ENCODE results near the gene TMEM147.

DNA sequence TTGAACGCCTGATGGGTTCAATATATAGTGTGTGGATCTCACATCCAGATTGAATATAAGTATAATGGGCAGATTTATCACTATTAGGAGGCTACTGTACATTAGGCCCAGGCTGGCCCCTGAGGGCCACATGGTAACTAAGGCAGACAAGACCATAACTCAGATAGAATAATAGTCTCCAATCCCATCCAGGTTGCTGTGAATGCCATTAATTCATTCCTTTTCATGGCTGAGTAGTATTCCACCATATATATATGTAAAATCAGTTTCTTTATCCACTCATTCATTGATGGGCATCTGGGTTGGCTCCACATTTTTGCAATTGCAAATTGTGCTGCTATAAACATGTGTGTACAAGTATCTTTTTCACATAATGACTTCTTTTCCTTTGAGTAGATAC lies 32.5 kb downstream of the TMEM147 start:
- TF ChIP-seq, protein P1, sequence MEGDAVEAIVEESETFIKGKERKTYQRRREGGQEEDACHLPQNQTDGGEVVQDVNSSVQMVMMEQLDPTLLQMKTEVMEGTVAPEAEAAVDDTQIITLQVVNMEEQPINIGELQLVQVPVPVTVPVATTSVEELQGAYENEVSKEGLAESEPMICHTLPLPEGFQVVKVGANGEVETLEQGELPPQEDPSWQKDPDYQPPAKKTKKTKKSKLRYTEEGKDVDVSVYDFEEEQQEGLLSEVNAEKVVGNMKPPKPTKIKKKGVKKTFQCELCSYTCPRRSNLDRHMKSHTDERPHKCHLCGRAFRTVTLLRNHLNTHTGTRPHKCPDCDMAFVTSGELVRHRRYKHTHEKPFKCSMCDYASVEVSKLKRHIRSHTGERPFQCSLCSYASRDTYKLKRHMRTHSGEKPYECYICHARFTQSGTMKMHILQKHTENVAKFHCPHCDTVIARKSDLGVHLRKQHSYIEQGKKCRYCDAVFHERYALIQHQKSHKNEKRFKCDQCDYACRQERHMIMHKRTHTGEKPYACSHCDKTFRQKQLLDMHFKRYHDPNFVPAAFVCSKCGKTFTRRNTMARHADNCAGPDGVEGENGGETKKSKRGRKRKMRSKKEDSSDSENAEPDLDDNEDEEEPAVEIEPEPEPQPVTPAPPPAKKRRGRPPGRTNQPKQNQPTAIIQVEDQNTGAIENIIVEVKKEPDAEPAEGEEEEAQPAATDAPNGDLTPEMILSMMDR (conservative IDR thresholded peaks at IDR 0.05 in 1 of 2, IDR thresholded peaks at IDR 0.05 in 1 of 2; ENCODE audit: extremely low read depth in 1 of 2, insufficient read depth in 1 of 2, low read depth in 1 of 2, low read length in 2 of 2), result no peak
- no peak for TF ChIP-seq EZH2 (IDR thresholded peaks at IDR 0.05; ENCODE audit: borderline replicate concordance, low read length)
